Kidney tubule cell (primary cell): Measurements from ENCODE around the gene RBCK1.
"Not testable (repeated sequence)": the region's sequence is repeated elsewhere in the genome, so short reads cannot be mapped to it uniquely, and the experiment has no call there.

Source experiments
- DNase-seq: peaks from one replicate; pipeline ENCODE4 v3.0.0-alpha.2; 2018; ENCODE audit warnings: low spot score

RBCK1 gene

DNA sequence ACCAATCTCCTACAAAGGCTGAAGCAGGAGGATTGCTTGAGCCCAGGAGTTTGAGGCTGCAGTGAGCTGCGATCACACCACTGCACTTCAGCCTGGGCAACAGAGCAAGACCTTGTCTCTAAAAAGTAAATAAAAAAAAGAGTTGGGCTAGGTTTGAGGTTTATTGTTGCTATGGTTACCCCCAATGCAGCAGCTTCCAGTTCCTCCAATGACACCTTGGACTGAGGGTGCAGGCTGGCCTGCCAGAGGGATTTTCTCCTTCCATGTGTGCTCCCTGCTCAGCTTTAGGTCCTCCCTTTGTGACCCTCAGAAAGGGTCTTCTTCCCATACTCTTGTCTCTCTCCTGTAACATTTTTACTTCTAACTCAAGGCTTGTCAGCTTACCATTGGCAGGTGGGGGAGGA, 64.8 kb downstream of the RBCK1 start:
- DNase-seq: no peak

DNA sequence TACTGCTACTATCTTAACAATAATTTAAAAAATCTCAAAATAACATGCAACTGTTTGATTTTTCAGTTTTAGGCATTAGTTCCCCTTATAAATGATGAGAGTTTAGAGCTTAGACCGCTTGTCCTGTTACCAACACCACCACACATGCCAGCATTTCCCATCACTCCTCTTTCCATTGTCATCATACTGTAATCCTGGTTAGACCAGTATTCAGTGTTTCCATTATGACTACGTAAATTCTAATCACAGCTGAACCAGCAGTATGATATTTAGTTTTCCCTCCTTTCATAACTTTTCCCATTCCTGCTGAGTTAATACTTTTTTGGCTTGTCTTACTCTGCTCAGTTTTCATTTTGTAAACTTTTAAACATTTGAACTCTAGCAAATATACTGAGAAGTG, 66.5 kb downstream of the RBCK1 start:
- DNase-seq: no peak

DNA sequence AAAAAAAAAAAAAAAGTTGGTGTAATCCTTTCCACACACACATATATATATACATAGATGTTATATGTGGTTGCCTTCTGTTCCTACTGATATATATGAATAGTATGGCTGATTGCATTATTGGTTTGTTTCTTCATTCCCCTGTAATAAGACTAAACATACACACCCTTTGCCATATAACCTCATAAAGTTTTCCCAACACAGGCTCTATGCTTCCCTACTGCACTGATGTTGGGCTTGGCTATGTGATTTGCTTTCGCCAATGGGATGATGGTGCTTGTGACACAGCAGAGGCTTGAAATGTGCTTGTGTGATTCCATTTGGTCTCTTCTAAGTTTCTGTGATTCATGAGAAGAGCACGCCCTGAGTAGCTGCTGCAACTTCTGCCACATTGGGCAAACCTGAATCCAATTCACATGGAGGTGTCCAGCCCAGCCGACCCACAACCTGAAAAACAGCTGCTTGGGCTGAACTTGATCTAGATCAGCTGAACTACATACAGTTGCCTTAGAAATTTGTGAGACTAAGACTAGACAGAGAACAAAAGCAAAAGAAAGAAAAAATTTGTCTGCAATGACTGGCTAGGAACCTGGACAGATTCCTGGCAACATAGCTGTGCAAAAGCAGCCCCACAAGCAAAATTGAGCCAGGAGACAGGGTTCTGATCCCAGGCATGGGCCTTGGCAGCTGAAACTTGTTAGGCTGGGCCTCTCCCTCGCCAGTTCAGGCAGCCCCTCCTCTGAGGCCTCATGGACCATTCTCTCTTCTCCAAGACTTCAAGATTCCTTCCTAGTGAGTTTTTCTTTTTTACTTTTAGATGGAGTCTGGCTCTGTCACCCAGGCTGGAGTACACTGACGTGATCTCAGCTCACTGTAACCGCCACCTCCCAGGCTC, 67.6 kb downstream of the RBCK1 start:
- DNase-seq: no peak

DNA sequence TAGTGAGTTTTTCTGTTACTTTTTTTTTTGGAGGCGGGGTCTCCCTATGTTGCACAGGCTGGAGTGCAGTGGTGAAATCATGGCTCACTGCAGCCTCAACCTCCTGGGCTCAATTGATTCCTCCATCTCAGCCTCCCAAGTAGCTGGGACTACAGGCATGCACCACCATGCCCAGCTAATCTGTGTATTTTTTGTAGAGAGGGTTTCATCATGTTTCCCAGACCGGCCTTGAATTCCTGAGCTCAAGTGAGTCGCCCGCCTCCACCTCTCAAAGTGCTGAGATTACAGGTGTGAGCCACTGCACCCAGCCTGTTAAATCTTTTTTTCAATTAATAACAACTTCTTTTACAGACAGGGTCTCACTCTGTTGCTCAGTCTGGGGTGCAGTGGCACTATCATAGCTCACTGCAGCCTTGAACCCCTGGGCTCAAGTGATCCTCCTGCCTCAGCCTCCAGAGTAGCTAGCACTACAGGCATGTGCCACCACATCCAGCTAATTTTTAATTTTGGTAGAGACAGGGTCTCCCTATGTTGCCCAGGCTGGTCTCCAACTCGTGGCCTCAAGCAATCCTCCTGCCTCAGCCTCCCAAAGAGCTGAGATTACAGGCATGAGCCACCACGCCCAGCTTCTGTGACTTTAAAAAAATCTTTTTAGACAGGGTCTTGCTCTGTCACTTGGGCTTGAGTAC, 68.6 kb downstream of the RBCK1 start:
- DNase-seq: not testable (repeated sequence)

DNA sequence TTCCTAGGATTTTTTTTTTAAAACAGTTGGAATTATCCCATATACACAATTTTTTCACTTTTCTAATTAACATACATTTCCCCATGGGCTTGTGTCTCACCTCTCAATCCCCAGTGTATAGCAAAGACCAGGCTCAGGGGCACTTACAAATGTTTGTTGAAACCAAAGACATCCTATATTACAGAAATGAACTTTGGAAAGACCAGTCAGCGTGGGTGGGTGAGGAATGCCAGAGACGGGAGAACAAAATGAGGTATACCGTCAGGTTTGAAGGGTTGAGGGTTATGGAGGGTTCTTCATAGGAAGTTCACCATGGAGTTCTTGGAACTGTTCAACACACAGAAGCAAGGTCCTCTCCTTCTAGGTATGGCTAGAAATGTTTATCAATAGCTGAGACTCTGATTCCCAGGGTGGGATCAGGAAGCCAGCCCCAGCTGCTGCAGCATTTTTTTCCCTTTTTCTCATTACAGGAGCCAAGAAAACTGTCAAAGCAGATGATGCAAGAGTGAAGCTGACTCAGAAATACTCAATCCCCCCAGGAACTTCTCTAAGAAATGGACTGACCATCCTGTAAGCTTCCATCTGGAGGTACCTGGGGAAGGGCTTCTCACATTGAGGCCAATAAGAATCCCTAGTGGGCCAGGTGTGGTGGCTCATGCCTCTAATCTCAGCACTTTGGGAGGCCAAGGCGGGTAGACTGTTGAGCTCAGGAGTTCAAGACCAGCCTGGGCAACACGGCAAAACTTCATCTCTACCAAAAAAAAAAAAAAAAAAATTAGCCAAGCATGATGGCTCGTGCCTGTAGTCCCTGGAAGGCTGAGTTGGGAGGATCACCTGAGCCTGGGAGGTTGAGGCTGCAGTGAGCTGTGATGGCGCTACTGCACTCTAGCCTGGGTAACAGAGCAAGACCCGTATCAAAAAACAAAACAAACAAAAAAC, 70.2 kb downstream of the RBCK1 start:
- no peak for DNase-seq

DNA sequence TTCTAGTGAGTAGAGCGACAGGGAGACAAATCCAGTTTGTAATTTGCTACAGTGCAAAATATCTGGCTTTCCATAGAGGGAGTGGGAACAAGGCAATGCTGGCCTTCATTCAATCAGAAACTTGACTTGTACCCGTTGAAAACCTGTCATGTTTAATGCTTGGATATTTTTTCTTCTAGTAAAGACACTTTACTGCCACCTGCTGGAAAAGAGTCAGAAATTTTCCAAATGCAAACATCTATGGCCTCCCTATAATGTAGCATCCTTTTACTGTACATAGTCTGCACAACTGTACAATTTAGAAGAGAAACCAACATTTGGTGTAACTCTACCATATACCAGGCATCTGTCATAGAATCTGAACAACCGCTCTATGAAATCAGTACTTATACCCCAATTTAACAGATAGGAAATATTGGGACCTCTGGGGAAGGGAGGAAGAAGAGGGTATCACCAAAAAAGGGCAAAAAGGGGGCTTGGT, 70.9 kb downstream of the RBCK1 start:
- DNase-seq: peak; percentile 63

DNA sequence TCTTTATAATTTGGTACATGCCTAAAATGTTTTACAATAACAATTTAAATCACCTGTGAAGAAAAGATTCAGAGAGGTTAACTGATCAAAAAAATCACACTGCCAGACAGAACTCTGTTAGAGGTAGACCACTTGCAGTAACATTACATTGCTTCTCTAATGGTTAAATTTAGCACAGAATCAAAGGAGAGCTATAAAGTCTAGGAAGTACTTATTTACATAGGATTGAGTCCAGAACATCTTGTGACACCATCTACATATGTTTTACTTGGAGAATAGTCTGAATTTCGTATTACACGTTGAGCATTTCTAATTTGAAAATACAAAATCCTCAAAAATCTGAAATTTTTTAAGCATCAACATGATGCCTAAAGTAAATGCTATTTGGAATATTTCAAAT, 71.4 kb downstream of the RBCK1 start:
- no peak for DNase-seq

DNA sequence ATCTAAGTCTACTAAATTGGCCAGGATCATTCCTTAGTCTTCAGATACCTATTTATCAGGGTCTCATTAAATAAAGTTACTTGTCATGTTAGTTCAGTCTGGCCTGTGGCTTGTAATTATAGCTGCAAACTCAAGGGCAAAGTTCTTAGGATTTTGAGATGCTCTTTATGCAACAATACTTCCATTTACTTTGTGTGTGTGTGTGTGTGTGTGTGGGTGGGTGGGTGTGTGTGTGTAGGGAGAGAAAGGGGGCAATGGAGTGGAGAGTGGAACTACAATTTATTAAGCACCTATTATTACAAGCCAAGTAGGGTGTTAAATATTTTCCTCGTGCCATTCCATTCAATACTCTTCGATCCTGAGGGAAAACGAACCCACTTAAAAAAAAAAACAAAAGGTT, 71.9 kb downstream of the RBCK1 start:
- no peak for DNase-seq

DNA sequence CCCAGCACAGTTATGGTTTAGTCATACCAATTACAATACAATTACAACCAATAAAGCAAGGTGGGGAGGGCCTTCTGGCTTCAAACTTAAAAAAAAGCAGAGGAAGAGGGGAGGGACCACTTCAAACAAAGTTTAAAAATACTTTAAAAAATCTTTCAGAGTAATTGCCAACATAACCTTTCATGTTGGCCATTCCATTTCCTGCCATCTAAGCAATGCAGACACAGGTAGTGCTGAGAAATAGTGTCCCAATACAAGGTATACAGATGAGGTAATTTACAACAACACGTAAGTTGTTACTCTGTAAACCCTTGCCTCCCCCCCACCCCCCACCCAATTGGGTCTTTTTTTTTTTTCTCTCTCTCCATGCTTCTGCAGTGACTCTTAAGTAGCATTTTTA, 73.1 kb downstream of the RBCK1 start:
- no peak for DNase-seq
